SU-DHL-6 (cell line): ENCODE measurements around the gene SRRM3.

ENCODE experiments used
- EZH2phosphoT487 ChIP-seq: fragments of 200-600 bp; sonication (generic), shearing (Covaris generic); conservative IDR thresholded peaks from 2 replicates; pipeline ENCODE4 v1.6.1; 2018; ENCODE audit warnings: mild to moderate bottlenecking, antibody characterized with exemption, low read length, moderate library complexity, mixed read lengths
- TF ChIP-seq, protein P1 (sequence below): fragments of 200-600 bp; sonication (generic); IDR thresholded peaks from one replicate; pipeline ENCODE4 v1.5.1; 2017; ENCODE audit warnings: antibody characterized with exemption, mild to moderate bottlenecking, low read length, moderate library complexity; ENCODE audit not compliant: insufficient read depth, poor library complexity, severe bottlenecking

DNA sequence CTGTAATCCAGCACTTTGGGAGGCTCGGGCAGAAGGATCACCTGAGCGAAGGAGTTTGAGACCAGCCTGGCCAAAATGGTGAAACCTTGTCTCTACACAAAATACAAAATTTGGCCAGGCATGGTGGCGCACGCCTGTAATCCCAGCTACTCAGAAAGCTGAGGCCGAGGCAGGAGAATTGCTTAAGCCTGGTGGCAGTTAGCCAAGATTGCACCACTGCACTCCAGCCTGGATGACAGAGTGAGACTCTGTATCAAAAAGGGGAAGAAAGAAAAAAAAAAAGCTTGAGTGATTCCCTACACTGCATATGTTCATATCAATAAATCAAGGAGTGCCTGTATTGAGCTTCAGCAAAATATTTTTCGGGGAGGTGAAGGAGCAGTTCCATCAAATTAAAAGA, 45.8 kb upstream of the SRRM3 start:
- TF ChIP-seq, protein P1, sequence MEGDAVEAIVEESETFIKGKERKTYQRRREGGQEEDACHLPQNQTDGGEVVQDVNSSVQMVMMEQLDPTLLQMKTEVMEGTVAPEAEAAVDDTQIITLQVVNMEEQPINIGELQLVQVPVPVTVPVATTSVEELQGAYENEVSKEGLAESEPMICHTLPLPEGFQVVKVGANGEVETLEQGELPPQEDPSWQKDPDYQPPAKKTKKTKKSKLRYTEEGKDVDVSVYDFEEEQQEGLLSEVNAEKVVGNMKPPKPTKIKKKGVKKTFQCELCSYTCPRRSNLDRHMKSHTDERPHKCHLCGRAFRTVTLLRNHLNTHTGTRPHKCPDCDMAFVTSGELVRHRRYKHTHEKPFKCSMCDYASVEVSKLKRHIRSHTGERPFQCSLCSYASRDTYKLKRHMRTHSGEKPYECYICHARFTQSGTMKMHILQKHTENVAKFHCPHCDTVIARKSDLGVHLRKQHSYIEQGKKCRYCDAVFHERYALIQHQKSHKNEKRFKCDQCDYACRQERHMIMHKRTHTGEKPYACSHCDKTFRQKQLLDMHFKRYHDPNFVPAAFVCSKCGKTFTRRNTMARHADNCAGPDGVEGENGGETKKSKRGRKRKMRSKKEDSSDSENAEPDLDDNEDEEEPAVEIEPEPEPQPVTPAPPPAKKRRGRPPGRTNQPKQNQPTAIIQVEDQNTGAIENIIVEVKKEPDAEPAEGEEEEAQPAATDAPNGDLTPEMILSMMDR, result no peak
- no peak for TF ChIP-seq EZH2phosphoT487
